Measurements from ENCODE around the gene ASCC3.

The ASCC3 gene

DNA sequence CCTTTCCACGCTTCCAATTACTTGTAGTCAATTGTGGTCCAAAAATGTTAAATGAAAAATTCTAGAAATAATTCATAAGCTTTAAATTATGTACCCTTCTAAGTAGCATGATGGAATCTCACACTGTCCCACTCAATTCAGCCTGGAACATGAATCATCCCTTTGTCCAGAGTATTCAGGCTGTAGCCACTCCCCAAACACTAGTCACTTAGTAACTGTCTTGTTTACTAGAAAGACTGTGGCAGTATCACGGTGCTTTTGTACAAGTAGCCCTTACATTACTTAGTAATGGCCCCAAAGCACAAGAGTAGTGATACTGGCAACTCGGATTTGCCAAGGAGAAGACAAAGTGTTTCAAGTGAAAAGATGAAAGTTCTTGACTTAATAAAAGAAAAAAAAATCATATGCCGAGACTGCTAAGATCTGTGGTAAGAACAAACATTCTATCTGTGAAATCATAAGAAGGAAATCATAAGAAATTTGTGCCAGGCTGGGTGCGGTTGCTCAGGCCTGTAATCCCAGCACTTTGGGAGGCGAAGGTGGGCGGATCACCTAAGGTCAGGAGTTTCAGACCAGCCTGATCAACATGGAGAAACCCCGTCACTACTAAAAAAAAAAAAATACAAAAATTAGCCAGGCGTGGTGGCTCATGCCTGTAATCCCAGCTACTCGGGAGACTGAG is 247.9 kb downstream of the ASCC3 start:
- no peak overlapping the region for H3K4me3 ChIP-seq (ENCODE audit: low read depth, low read length)
- TF ChIP-seq, protein P1, sequence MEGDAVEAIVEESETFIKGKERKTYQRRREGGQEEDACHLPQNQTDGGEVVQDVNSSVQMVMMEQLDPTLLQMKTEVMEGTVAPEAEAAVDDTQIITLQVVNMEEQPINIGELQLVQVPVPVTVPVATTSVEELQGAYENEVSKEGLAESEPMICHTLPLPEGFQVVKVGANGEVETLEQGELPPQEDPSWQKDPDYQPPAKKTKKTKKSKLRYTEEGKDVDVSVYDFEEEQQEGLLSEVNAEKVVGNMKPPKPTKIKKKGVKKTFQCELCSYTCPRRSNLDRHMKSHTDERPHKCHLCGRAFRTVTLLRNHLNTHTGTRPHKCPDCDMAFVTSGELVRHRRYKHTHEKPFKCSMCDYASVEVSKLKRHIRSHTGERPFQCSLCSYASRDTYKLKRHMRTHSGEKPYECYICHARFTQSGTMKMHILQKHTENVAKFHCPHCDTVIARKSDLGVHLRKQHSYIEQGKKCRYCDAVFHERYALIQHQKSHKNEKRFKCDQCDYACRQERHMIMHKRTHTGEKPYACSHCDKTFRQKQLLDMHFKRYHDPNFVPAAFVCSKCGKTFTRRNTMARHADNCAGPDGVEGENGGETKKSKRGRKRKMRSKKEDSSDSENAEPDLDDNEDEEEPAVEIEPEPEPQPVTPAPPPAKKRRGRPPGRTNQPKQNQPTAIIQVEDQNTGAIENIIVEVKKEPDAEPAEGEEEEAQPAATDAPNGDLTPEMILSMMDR (IDR thresholded peaks at IDR 0.05; ENCODE audit: low read depth, low read length), result no peak

DNA sequence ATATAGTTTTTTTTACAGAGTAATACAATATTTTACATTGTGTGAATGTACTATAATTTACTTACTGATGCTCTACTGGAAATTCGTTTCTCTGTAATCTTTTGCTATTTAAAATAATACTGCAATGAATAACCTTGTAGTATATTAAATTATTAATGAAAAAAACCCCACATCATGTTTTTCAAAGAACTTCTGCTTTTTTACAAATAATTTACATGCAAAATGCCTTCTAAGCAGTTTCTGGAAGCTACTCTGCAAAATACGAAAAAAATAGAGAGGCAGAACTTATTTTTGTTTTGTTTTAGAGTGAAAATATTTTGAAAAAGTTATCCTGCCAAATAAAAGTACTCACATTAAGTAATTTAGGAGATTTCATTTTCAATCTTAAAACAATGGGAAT is 250.6 kb downstream of the ASCC3 start:
- H3K4me3 ChIP-seq (ENCODE audit: low read depth, low read length), result no peak overlapping the region
- TF ChIP-seq, protein P1 (IDR thresholded peaks at IDR 0.05; ENCODE audit: low read depth, low read length), result no peak

DNA sequence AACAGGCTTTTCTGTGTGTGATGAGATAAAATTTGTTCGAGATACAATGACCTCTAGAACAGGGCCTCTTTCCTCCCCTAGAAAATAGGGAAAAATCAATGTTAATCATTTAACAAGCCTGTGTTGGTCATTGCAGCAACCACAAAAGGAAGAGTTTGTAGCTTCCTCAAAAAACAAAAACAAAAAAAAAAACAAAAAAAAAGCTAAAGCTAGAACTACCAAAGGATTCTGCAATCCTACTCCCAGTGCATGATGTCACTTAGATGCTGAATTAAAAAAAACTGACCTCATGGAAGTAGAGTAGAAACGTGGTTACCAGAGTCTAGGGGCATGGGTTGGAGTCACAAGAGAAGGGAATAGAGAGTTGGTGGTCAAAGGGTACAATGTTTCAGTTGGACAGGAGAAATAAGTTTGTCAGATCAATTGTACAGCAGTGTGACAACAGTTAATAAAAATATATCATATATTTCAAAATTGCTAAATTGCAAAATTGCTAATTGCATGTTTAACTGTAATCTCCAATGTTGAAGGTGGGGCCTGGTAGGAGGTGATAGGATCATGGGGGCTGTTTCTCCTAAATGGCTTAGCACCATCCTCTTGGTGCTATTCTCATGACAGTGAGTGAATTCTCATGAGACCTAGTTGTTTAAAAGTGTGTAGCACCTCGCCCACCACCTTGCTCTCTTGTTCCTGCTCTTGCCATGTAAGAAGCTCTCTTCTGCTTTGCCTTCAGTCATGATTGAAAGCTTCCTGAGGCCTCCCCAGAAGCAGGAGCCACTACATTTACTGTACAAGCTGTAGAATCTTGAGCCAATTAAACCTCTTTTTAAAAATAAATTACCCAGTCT is 253.0 kb downstream of the ASCC3 start:
- TF ChIP-seq, protein P1 (IDR thresholded peaks at IDR 0.05; ENCODE audit: low read depth, low read length), result no peak
- H3K4me3 ChIP-seq (ENCODE audit: low read depth, low read length), result no peak overlapping the region

DNA sequence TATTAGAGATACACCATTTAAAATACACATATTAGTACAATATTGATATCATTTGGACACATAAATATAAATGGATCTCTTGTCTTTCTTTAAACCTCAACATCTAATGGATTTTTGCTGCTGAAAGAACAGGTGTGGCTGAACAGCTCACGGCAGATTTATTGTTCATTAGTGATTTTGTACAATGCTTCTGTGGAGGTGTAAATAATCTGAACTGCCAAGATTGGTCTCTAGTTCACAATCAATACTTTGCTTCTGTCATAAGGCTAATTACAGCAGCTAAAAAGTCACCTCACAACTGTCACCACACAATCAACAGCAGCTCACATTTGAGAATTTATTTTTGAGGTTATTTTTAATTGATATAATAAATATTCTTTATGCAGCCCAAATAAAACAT is 254.4 kb downstream of the ASCC3 start:
- H3K4me3 ChIP-seq (ENCODE audit: low read depth, low read length), result no peak overlapping the region
- TF ChIP-seq, protein P1 (IDR thresholded peaks at IDR 0.05; ENCODE audit: low read depth, low read length), result no peak

DNA sequence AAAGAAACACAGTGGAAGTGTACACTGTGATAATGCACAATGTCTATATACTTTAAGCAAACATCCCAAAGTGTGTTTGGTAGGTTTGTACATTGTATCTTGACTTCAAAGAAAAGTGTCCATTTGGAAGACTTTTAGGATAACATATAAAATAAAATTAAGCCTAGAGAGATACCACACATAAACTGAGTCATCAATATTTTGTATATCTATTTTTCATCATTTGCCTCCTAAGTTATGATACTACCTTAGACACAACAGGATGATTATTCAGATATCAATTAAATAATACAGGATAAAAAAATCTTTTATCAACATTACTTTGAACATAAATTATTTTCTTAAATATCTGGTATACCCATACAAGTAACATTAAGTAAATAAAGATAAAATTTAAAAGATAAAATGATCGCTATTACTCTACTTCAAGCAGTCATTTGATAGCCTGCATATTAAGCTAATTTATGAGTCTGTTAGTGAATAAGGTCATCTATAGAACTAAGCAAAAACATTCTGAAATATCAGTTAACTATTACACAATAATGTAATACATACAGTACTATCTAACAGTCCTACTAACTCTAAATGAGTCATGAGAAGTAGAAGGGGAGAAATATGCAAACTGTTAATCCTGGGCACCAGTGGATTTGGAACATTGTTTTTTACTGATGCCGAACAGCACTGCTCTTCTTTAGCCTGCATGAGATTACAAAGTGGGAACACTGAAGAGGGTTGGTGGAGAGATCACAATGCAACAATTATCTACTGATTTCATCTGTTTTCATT is 258.0 kb downstream of the ASCC3 start:
- TF ChIP-seq, protein P1 (IDR thresholded peaks at IDR 0.05; ENCODE audit: low read depth, low read length), result no peak

DNA sequence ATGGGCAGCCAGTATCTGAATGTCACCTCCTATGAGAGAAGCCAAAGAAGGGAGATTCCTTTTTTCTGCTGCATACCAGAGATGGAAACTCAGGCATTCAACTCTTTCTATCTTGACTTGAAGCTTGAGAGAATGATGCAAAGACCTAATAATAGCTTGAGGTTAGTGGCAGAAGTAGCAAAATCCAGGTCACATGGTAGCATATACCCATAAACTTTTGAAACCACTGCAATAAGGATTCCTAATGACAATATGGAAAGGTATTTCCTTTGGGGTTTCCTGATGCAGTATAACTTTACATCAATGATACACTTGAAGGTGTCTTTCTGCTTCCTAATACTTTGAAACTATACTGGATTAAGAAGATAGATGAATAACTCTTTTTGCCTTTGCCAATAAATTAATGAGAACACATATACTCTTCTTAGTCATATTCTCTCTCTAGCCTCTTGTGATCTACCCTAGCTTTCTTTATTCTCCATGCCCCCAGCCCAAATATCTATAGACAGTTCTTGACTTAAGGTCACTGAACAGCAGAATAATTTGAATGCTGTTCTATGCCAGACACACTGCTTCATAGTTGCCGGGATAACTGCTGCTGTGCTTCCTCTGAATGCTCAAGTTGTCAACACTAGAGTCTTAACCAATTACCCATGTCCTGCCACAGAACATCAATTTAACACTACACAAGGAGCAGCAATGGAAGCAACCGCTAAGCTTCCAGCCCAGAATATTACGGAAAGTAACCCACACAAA is 260.9 kb downstream of the ASCC3 start:
- TF ChIP-seq, protein P1 (IDR thresholded peaks at IDR 0.05; ENCODE audit: low read depth, low read length), result no peak
- H3K4me3 ChIP-seq (ENCODE audit: low read depth, low read length), result no peak overlapping the region

More for the DNA sequence above, 258.0 kb downstream of the ASCC3 start:
- H3K4me3 ChIP-seq (ENCODE audit: low read depth, low read length), result no peak overlapping the region

Measured in WI38 (cell line).